HG02970 (cell line): ENCODE data around the gene PCDHGA2.
"Not testable (repeated sequence)": the region's sequence is repeated elsewhere in the genome, so short reads cannot be mapped to it uniquely, and the experiment has no call there.

Source experiments
- ATAC-seq: cut with Tn5 transposase; IDR thresholded peaks from one replicate; pipeline ENCODE4 v1.9.1; 2021; ENCODE audit warnings: mild to moderate bottlenecking, moderate library complexity, moderate number of reproducible peaks; ENCODE audit not compliant: unreplicated experiment, low FRiP score

The PCDHGA2 gene

DNA sequence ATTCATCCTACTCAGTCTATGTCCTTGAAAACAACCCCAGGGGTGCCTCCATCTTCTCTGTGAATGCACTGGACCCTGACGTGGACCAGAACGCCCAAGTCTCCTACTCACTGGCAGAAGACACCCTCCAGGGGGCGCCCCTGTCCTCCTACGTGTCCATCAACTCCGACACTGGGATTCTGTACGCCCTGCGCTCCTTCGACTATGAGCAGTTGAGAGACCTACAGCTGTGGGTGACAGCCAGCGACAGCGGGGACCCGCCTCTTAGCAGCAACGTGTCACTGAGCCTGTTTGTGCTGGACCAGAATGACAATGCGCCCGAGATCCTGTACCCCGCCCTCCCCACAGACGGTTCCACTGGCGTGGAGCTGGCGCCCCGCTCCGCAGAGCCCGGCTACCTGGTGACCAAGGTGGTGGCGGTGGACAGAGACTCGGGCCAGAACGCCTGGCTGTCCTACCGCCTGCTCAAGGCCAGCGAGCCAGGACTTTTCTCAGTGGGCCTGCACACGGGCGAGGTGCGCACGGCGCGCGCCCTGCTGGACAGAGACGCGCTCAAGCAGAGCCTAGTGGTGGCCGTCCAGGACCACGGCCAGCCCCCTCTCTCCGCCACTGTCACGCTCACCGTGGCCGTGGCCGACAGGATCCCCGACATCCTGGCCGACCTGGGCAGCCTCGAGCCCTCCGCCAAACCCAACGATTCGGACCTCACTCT is 37.0 kb downstream of the PCDHGA2 start:
- not testable (repeated sequence) for ATAC-seq

DNA sequence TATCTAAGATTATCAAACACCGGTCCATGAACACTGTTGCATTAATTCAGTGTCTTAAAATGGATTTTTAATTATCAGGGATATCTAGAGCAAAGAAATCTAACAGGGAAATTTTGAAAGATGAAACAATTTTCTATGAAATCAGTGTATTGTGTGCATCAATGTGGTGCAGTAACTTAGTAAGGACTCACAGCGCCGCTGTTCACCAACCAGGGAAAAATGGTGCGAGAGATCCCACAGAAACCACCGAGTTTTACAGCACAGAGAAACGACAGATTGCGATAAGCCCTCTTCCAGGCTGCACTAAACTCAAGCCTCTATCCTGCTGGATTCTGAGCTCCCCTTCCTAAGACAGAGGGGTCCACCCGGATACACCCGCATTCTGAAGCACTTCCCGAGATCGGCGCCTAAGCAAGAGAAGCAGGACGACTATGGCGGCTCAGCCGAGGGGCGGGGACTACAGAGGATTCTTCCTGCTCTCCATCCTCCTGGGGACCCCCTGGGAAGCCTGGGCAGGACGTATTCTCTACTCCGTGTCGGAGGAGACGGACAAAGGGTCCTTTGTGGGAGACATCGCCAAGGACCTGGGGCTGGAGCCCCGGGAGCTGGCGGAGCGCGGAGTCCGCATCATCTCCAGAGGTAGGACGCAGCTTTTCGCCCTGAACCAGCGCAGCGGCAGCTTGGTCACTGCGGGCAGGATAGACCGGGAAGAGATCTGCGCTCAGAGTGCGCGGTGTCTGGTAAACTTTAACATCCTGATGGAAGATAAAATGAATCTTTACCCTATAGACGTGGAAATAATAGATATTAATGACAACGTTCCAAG is 44.1 kb downstream of the PCDHGA2 start, which contains the start of gene PCDHGA7:
Gene PCDHGA7, plus strand, starts transcription at position 274 of the 826 bp plus-strand sequence. Its CDS starts 158 bp downstream, at position 432.
- no peak for ATAC-seq

DNA sequence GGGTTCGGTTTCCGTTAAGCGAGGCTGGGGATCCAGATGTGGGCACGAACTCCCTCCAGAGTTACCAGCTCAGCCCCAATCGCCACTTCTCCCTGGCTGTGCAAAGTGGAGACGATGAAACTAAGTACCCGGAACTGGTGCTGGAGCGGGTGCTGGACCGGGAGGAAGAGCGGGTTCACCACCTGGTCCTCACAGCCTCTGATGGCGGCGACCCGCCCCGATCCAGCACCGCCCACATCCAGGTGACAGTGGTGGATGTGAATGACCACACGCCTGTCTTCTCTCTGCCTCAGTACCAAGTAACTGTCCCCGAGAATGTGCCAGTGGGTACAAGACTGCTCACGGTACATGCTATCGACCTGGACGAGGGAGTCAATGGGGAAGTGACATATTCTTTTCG is 44.8 kb downstream of the PCDHGA2 start:
- no peak for ATAC-seq

DNA sequence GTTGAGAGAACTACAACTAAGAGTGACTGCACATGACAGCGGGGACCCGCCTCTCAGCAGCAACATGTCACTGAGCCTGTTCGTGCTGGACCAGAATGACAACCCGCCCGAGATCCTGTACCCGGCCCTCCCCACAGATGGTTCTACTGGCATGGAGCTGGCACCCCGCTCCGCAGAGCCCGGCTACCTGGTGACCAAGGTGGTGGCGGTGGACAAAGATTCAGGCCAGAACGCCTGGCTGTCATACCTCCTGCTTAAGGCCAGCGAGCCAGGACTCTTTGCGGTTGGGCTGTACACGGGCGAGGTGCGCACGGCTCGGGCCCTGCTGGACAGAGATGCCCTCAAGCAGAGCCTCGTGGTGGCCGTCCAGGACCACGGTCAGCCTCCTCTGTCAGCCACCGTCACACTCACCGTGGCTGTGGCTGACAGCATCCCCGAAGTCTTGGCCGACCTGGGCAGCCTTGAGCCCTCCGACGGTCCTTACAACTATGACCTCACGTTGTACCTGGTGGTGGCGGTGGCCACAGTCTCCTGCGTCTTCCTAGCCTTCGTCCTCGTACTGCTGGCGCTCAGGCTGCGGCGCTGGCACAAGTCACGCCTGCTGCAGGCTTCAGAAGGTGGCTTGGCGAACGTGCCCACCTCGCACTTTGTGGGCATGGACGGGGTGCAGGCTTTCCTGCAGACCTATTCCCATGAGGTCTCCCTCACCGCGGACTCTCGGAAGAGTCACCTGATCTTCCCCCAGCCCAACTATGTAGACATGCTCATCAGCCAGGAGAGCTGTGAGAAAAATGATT is 46.1 kb downstream of the PCDHGA2 start:
- ATAC-seq = no peak

DNA sequence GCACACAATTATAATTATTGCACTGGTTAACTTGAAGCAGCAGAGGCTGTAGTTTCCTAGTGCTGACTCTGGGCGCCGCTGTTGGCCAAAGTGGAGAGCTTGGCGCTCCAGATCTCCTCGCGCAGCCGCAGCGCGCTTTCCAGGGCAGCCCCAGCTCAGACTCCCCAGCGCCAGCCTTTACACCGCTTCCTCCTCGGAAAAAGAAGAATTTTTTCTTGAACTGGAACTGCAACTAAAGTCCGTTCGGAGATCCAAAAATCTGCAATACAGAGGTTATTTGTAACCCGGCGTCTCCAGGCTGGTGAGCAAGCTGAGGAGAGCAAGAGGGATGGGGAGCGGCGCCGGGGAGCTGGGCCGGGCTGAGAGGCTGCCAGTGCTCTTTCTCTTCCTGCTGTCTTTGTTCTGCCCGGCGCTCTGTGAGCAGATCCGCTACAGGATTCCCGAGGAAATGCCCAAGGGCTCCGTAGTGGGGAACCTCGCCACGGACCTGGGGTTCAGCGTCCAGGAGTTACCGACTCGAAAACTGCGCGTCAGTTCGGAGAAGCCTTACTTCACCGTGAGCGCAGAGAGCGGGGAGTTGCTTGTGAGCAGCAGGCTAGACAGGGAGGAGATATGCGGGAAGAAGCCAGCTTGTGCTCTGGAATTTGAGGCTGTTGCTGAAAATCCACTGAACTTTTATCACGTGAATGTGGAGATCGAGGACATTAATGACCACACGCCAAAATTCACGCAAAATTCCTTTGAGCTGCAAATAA is 49.2 kb downstream of the PCDHGA2 start, which contains the start of gene PCDHGB4:
Gene PCDHGB4, plus strand, starts transcription at position 142 of the 755 bp plus-strand sequence. Its CDS starts 187 bp downstream, at position 329.
- ATAC-seq = not testable (repeated sequence)

DNA sequence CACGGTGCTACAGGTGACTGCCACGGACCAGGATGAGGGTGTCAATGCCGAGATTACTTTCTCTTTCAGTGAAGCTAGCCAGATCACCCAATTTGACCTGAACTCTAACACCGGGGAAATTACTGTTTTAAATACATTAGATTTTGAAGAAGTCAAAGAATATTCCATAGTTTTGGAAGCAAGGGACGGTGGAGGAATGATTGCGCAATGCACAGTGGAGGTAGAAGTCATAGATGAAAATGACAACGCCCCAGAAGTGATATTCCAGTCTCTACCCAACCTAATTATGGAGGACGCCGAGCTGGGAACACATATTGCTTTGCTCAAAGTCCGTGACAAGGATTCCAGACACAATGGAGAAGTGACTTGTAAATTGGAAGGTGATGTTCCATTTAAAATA is 50.1 kb downstream of the PCDHGA2 start:
- ATAC-seq = no peak

DNA sequence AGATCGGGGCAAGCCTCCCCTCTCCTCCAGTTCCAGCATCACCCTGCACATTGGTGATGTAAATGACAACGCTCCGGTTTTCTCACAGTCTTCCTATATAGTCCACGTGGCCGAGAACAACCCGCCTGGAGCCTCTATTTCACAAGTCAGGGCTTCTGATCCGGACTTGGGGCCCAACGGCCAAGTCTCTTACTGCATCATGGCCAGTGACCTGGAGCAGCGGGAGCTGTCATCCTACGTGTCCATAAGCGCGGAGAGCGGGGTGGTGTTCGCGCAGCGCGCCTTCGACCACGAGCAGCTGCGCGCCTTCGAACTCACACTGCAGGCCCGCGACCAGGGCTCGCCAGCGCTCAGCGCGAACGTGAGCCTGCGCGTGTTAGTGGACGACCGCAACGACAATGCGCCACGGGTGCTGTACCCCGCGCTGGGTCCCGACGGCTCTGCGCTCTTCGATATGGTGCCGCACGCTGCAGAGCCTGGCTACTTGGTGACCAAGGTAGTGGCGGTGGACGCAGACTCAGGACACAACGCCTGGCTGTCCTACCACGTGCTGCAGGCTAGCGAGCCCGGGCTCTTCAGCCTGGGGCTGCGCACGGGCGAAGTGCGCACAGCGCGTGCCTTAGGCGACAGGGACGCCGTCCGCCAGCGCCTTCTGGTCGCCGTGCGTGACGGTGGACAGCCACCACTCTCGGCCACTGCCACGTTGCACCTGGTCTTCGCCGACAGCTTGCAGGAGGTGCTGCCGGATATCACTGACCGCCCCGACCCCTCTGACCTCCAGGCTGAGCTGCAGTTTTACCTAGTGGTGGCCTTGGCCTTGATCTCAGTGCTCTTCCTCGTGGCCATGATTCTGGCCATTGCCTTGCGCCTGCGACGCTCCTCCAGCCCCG is 50.8 kb downstream of the PCDHGA2 start:
- no peak for ATAC-seq

DNA sequence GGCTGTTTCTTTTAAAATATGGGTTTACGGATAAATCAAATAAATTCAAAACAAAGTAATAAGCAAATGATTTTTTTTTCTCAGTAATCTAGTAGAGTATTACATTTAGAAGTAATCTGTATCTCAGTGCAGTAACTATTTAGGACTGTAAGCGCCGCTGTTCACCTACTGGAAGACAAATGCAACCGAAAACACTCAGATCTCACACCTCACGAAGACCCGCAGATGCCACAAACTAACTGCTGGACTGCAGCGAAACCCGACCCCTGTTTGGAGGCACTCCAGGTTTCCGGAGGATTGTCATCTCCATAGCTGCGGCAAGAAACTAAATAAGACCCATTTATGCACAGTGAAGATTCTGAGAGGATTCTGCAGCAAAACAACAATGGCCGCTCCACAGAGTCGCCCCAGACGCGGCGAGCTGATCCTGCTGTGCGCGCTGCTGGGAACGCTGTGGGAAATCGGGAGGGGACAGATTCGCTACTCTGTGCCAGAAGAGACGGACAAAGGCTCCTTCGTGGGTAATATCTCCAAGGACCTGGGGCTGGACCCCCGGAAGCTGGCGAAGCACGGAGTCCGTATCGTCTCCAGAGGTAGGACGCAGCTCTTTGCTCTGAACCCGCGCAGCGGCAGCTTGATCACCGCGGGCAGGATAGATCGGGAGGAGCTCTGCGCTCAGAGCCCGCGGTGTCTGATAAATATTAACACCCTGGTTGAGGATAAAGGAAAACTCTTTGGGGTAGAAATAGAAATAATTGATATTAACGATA is 54.1 kb downstream of the PCDHGA2 start, which contains the start of gene PCDHGA8:
Gene PCDHGA8, plus strand, starts transcription at position 205 of the 770 bp plus-strand sequence. Its CDS starts 181 bp downstream, at position 386.
- no peak for ATAC-seq
